Mucosa of descending colon (tissue), 3 donors: Measurements from ENCODE around the gene RUVBL2. TPM values are rescaled to one million over a fixed set of nuclear protein-coding genes. Genes with fewer than 3 reads are reported as not detected.
A peak's percentile ranks its signal among the peaks of the same experiment; 100 is the strongest.
"Not testable (repeated sequence)": the region's sequence is repeated elsewhere in the genome, so short reads cannot be mapped to it uniquely, and the experiment has no call there.

Experiments used
- ATAC-seq: fragments of 200-7000 bp; cut with Tn5 transposase; one replicate; pipeline ENCODE4 v1.9.1; 2020; ENCODE audit warnings: mild to moderate bottlenecking, moderate library complexity
- DNase-seq, 3 donors: peaks; one replicate each; pipeline ENCODE4 v3.0.0-alpha.2; 2020
- H3K36me3 ChIP-seq: fragments of 200-600 bp; one replicate; pipeline ENCODE4 v1.8.0; 2021; ENCODE audit warnings: low read depth, mild to moderate bottlenecking
- H3K4me1 ChIP-seq: fragments of 200-600 bp; one replicate; pipeline ENCODE4 v1.8.0; 2021; ENCODE audit warnings: low read depth, mild to moderate bottlenecking
- H3K4me3 ChIP-seq: fragments of 200-600 bp; one replicate; pipeline ENCODE4 v1.8.0; 2021; ENCODE audit warnings: mild to moderate bottlenecking
- H3K9me3 ChIP-seq: fragments of 200-600 bp; one replicate; pipeline ENCODE4 v1.8.0; 2021; ENCODE audit warnings: mild to moderate bottlenecking
- intact Hi-C, 2 donors: fragments of 100-400 bp; cut with DNase I in 1 of 2; cut with micrococcal nuclease in 1 of 2; formaldehyde crosslinking; loops; one replicate each; pipeline versions ENCODE4 v1.11.0 to v1.11.1; 2022; cut with DNase I, micrococcal nuclease
- total RNA-seq, 3 donors: library from RNA; stranded (reverse); fragmentation: NEBNext Ultra II Directional in 2 of 3; extraction: Animal tissue kit (Norgen Biotek cat#: 25700) in 2 of 3; gene quantifications; one replicate each; pipeline versions ENCODE4 v1.2.1 to v1.2.4, GENCODE V29; 2021 to 2023
- TF ChIP-seq, protein P1 (sequence below): fragments of 200-600 bp; IDR thresholded peaks from one replicate; pipeline ENCODE4 v1.8.0; 2022; ENCODE audit warnings: antibody characterized with exemption, mild to moderate bottlenecking
- donor health status: DM: no; HTN: no; CAD: no; lungs with moderate emphysema.
- donor health status: DM: no; HTN: no; CAD: no.
- donor health status: DM: no; HTN: yes; CAD: no.

Gene RUVBL2
- total RNA-seq, 3 donors from 2014 or later = 47.4 to 68.8 (median 57.3) TPM

DNA sequence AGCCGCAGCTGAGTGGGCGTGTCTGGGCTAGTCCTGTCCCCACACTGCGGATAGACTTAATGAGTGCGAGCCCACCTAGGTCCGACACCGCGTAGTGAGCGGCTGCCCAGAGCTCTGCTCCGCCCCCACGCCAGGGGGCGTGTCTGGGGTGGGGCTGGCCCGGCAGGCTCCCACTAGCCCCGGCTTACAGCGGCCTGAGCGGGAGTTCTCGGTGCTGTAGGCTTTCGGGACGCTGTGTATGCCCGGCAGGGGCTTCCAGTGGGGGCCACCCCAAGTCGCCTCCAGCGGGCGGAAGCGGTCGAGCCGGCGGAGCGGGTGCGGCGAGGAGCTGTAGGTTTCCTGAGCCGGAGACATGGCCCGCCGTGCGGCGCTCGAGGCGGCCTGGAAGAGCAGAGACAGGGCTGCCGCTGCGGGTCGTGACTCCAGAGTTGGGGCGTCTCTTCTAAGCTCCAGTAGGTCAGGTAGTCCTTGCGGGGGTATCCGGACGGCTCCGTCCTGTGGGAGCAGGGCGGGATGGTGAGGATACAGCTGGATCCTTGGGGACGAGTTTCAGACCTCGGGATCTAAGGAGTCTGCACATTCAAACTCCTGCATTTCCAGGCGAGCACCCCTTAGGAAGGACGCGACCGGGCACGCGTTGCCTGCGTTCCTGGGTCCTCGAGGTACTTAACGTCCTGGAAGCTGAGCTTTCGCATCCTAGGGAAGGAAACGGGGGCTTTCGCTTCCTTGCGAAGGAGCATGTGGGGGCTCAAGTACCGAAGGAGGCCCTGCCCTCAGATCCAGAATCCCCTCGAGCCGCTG is 62.6 kb downstream of the RUVBL2 start:
- DNase-seq (peak; percentile 62 to 77 (median 74)), ATAC-seq (peak; percentile 87)
- Histone ChIP-seq H3K4me1 (peaks cover 13% of the 10 kb centered on the region), H3K36me3 (no peaks in the 10 kb centered on the region), H3K9me3 (no peaks in the 10 kb centered on the region), H3K4me3 (no peak overlapping the region)
- intact Hi-C loops = no loop called here
- TF ChIP-seq, protein P1, sequence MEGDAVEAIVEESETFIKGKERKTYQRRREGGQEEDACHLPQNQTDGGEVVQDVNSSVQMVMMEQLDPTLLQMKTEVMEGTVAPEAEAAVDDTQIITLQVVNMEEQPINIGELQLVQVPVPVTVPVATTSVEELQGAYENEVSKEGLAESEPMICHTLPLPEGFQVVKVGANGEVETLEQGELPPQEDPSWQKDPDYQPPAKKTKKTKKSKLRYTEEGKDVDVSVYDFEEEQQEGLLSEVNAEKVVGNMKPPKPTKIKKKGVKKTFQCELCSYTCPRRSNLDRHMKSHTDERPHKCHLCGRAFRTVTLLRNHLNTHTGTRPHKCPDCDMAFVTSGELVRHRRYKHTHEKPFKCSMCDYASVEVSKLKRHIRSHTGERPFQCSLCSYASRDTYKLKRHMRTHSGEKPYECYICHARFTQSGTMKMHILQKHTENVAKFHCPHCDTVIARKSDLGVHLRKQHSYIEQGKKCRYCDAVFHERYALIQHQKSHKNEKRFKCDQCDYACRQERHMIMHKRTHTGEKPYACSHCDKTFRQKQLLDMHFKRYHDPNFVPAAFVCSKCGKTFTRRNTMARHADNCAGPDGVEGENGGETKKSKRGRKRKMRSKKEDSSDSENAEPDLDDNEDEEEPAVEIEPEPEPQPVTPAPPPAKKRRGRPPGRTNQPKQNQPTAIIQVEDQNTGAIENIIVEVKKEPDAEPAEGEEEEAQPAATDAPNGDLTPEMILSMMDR = no peak

DNA sequence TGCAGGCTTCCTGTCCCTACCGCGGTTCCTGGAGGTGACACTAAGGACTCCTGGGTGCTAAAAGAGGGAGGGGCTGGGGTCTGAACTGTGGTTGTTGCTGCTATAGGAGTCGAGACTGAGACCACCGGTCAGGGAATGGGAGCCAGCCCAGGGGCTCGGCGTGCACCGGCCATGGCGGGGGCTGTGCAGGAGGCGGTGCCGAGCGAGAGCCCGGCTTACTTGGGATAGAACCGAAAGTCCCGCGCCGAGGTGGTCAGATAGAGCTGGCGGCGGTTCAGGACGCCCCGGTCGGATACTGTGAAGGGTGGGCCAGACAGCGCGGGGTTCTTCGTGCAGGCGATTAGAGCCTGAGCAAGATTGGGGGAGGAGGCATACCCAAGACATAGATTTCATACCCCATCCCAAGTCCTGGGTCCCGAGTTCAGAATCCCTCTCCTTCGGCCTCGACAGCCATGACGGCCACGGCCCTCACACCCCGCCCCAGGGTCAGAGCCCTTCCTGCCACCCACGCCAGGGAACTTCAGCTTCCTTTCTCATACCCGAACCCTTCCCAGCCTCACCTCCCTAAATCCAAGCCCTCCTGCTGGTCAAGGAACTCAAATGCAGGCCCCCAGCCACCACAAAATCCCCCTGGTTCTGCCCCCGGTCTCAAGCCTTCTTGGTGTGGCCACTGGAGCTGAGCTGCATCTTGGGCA is 63.4 kb downstream of the RUVBL2 start:
- H3K9me3 ChIP-seq, H3K36me3 ChIP-seq, H3K4me3 ChIP-seq, DNase-seq, intact Hi-C loops: not testable (repeated sequence)
- H3K4me1 ChIP-seq = peaks cover 13% of the 10 kb centered on the region
- peak; percentile 25 for ATAC-seq

DNA sequence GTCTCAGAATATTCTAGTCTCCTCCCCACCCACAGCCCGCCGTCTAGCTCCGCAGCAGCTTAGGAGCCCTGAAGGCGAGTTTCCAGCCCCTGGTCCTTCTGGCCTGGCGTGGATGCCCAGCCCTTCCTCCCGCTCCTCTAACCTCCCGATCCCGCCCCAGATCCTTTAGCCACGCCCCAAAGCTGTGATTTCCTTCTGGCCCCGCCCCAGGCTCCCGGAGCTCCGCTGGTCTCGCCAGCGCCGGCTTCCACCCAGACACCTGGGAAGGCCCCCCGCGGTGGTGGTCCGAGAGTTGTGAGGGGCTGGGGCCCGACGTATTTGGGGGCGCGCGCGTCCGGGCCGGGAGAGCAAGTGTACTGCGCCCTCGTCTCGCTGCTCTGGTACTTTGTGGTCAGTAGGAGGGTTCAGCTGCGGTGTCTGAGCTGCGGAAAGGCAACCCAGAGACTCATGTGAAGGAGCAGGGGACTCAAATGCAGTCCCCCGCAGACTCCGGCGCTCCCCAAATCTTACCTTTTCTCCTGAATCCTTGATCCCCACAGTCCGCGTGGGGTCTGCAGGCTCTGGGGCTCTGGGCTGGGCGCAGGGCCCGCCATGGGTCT is 64.0 kb downstream of the RUVBL2 start, which contains the start of gene CGB7:
Gene CGB7 (minus strand): TSS at position 114 of the 599 bp plus-strand sequence. CDS start 2,374 bp downstream, outside the sequence.
- TF ChIP-seq, protein P1 = no peak
- intact Hi-C loops = no loop called here
- peak; percentile 75 to 87 (median 86) for DNase-seq
- Histone ChIP-seq H3K9me3 (no peaks in the 10 kb centered on the region), H3K36me3 (no peaks in the 10 kb centered on the region), H3K4me3 (no peak within 1 kb of the TSS), H3K4me1 (peaks cover 13% of the 10 kb centered on the region)
- peak; percentile 82 for ATAC-seq

DNA sequence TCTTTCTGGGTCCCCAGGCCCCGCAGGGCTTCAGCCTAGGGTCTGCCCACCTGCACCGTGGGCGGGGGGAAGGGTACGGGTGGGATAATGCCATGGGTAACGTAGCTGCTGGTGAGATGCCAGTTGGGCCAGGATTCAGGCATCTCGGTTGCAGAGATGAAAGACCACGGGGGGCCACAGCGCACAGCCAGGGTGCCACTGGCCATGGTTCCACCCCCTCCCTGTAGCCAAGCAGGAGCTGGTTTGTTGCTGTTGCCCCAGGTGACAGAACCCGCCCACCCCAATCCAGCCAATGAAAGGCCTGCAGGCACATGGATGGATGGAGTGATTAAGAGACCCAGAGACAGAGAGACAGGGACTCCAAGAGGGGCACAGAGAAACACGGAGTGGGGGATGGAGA is 64.9 kb downstream of the RUVBL2 start:
- ATAC-seq = no peak
- TF ChIP-seq, protein P1 = no peak
- peak in 1 of 3 donors; percentile 23 for DNase-seq
- Histone ChIP-seq H3K4me1 (peaks cover 13% of the 10 kb centered on the region), H3K36me3 (no peaks in the 10 kb centered on the region), H3K4me3 (no peak overlapping the region), H3K9me3 (no peaks in the 10 kb centered on the region)
- intact Hi-C loops = no loop called here

DNA sequence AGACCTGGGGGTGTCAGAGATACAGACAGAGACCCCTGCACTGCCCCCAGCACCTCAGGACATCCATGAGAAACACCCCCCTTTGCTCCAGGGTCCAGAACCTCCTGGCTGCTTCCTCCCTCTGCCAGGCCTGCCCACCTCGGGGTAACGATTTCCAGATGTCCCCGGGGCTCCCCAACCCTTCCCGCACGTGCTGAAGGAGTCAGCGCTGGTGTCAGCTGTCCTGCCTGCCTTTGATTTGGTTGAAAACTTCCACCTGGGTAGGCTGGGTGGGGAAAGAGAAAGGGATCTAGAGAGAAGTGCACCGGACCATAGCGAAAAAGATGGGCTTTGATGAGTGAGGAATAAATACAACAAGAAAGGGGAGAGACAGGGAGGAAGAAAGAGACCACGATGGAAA is 65.4 kb downstream of the RUVBL2 start:
- H3K36me3 ChIP-seq = no peaks in the 10 kb centered on the region
- intact Hi-C loops = no loop called here
- H3K9me3 ChIP-seq = no peaks in the 10 kb centered on the region
- no peak overlapping the region for H3K4me3 ChIP-seq
- TF ChIP-seq, protein P1 = no peak
- peaks cover 13% of the 10 kb centered on the region for H3K4me1 ChIP-seq
- DNase-seq (no peak), ATAC-seq (no peak)

DNA sequence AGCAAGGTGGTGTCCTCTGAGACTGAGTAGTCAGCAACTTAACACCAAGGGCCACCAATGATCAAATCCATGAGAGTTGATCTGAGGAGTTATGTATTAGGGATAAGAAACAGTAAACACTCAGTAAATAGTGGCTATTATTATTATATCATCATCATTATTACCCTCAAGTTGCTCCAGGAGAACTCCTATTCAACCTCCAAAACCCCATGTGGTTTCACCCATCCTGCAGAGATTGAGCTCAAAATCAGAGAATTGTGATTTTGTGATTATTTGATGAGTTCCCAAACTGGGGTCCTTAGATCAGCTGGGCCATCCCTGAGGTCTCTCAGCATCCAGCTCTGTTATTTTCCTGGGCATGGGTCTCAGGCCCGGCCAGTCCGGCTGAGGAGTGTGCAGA is 67.3 kb downstream of the RUVBL2 start:
- ATAC-seq (no peak), DNase-seq (no peak)
- Histone ChIP-seq H3K36me3 (no peaks in the 10 kb centered on the region), H3K4me1 (peaks cover 18% of the 10 kb centered on the region), H3K9me3 (no peaks in the 10 kb centered on the region), H3K4me3 (no peak overlapping the region)
- intact Hi-C loops = no loop called here
- TF ChIP-seq, protein P1 = no peak
